ENCODE measurements around the gene THRA. TPM values are rescaled to one million over a fixed set of nuclear protein-coding genes. Genes with fewer than 3 reads are reported as not detected.

The THRA gene
- total and polyA plus RNA-seq, 9 of the 15 experiments (the other 6 are each of a cell fraction or from before 2014, with no cell fraction given), result 0.34 to 23.4 (median 12.7) TPM

GRCh38 chr17:40100669-40101366 is 38.1 kb downstream of the THRA start (continued):
- TF ChIP-seq BRF2 (IDR thresholded peaks at IDR 0.05; ENCODE audit: borderline replicate concordance, insufficient read depth, insufficient read length) (no peak), U2AF2 (optimal IDR thresholded peaks at IDR 0.05; ENCODE audit: low read depth, low read length) (no peak), ETV5 (CRISPR knock-in tag; IDR thresholded peaks at IDR 0.05; ENCODE audit: low read depth) (no peak), KAT8 (IDR thresholded peaks at IDR 0.05; ENCODE audit: low read depth) (no peak), FOXJ3 (CRISPR knock-in tag; IDR thresholded peaks at IDR 0.05) (no peak), SMC3 (conservative IDR thresholded peaks at IDR 0.05; ENCODE audit: insufficient read depth, low read depth, low read length) (no peak), MLLT1 (IDR thresholded peaks at IDR 0.05) (no peak), ZNF197 (CRISPR knock-in tag; IDR thresholded peaks at IDR 0.05; ENCODE audit: low read depth) (no peak), THRA (IDR thresholded peaks at IDR 0.05) (no peak; the same call in 1 of the 2 replicates), ZFP30 (CRISPR knock-in tag; IDR thresholded peaks at IDR 0.05; ENCODE audit: borderline replicate concordance) (no peak), ELF1 (tag; IDR thresholded peaks at IDR 0.05) (no peak), SMARCB1 (IDR thresholded peaks at IDR 0.05; ENCODE audit: insufficient read length, low read depth) (no peak), STAT5A (IDR thresholded peaks at IDR 0.05; ENCODE audit: borderline replicate concordance, low read length) (no peak), MCM2 (IDR thresholded peaks at IDR 0.05; ENCODE audit: low read depth) (no peak), ZKSCAN1 (IDR thresholded peaks at IDR 0.05; ENCODE audit: low read depth, low read length) (peak; percentile 45; the same call in 1 of the 2 replicates), JUNB (CRISPR knock-in tag; conservative IDR thresholded peaks at IDR 0.05) (no peak), DIDO1 (tag; IDR thresholded peaks at IDR 0.05; ENCODE audit: low read depth) (no peak), SMAD2 (IDR thresholded peaks at IDR 0.05; ENCODE audit: low read depth, low read length) (no peak), HDAC2 (IDR thresholded peaks at IDR 0.05) (no peak; the same call in 1 of the 2 replicates), CXXC5 (CRISPR knock-in tag; IDR thresholded peaks at IDR 0.05) (peak; percentile 80), DACH1 (IDR thresholded peaks at IDR 0.05; ENCODE audit: partially characterized antibody) (no peak), BRCA1 (IDR thresholded peaks at IDR 0.05) (no peak), BRCA1 (CRISPR knock-in tag; IDR thresholded peaks at IDR 0.05) (no peak), XRCC3 (IDR thresholded peaks at IDR 0.05) (no peak), ETV6 (IDR thresholded peaks at IDR 0.05; ENCODE audit: borderline replicate concordance in 1 of 2, low read depth in 2 of 2, low read length in 1 of 2) (no peak; a peak in 1 of 4 replicates), ETV6 (CRISPR knock-in tag; IDR thresholded peaks at IDR 0.05; ENCODE audit: borderline replicate concordance) (no peak), ZNF780A (CRISPR knock-in tag; IDR thresholded peaks at IDR 0.05) (no peak)

Measured in K562 (cell line).